Sciatic nerve (tissue), 1 donor: ENCODE measurements around the gene PRAMEF15. TPM values are rescaled to one million over a fixed set of nuclear protein-coding genes. Genes with fewer than 3 reads are reported as not detected.

Experiments
- total RNA-seq: library from RNA; stranded (reverse); fragmentation: NEBNext Ultra II Directional; extraction: Animal tissue kit (Norgen Biotek cat#: 25700); gene quantifications from one replicate; pipeline ENCODE4 v1.2.1, GENCODE V29; 2021
- donor health status: DM: no; HTN: no; CAD: no.

The PRAMEF15 gene
- total RNA-seq, 1 donor from 2014 or later: not detected

Other genes with a start within 250 kb of the PRAMEF15 start
- gene PRAMEF25, start 244.8 kb upstream of the PRAMEF15 start, total RNA-seq: not detected
- not detected for gene HNRNPCL2, start 198.7 kb upstream of the PRAMEF15 start, total RNA-seq
- gene PRAMEF26, start 159.6 kb upstream of the PRAMEF15 start, total RNA-seq: not detected
- gene HNRNPCL4, start 149.9 kb upstream of the PRAMEF15 start, total RNA-seq: not detected
- gene PRAMEF9, start 143.7 kb upstream of the PRAMEF15 start, total RNA-seq: not detected
- not detected for gene PRAMEF13, start 114.2 kb upstream of the PRAMEF15 start, total RNA-seq
- gene PRAMEF18, start 89.4 kb upstream of the PRAMEF15 start, total RNA-seq: not detected
- gene PRAMEF5, start 61.4 kb upstream of the PRAMEF15 start, total RNA-seq: not detected
- gene PRAMEF8, start 30.4 kb upstream of the PRAMEF15 start, total RNA-seq: not detected
- not detected for gene PRAMEF33, start 12.0 kb upstream of the PRAMEF15 start, total RNA-seq
- gene PRAMEF14, start 31.6 kb downstream of the PRAMEF15 start, total RNA-seq: not detected
- gene PRAMEF19, start 56.4 kb downstream of the PRAMEF15 start, total RNA-seq: not detected
- not detected for gene PRAMEF17, start 74.1 kb downstream of the PRAMEF15 start, total RNA-seq
- not detected for gene PRAMEF20, start 94.9 kb downstream of the PRAMEF15 start, total RNA-seq
- gene LRRC38, start 198.4 kb downstream of the PRAMEF15 start, total RNA-seq: not detected